GM13976 (cell line): Measurements from ENCODE around the gene IFFO2.
A peak's percentile ranks its signal among the peaks of the same experiment; 100 is the strongest.

Experiments used
- DNase-seq: peaks from one replicate; pipeline ENCODE4 v3.0.0; 2012; ENCODE audit warnings: low spot score
- CTCF ChIP-seq: IDR thresholded peaks from 2 replicates; pipeline ENCODE4 v1.5.1; 2012; ENCODE audit warnings: borderline replicate concordance, mild to moderate bottlenecking; ENCODE audit not compliant: insufficient read depth; ENCODE audit errors: extremely low read depth, missing control alignments, control extremely low read depth
- in situ Hi-C: fragments of 300-500 bp; cut with MboI; formaldehyde crosslinking; loops from one replicate; pipeline ENCODE4 v1.12.0; 2022; ENCODE audit warnings: low sequenced_read_pairs, mixed read lengths, inconsistent platforms; ENCODE audit not compliant: unreplicated experiment

Gene IFFO2

DNA sequence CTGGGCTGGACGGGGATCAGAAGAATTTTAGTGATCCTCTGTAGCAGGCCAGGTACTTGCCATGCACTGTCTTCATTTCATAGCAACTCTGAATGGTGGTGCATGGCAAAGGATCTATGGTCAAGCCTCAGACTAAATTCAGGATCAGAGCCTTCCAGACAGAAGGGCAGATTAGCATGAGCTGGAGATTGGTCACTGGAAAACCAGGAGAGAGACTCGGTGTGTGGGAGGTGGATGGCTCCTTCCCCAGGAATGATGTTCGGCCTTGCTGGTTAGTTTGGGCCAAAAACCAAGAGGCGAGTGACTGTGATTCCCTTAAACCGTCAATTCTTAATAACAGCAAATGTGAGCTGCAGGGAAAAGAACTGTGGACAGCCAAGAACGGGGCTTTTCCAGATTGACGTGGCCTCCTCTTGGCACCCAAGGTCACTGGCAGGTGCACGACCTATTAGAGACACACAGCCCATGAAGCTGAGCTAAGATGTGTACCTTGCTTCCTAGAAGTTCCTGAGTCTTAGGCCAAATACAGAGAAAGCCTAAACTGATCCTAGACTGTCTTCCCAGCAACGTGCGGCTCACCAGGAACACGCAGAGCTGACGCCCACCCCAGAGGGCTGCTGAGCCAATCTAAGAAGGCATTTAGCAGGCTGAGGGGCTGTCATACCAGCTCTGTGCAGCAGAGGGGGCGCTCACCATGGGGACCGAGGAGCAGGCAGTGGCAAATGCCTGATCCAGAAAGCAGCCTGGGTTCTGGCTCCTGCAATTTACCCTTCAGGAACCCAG is 72.6 kb downstream of the IFFO2 start:
- DNase-seq = peak; percentile 82
- in situ Hi-C loops = no loop called here
- peak; percentile 87 for TF ChIP-seq CTCF

DNA sequence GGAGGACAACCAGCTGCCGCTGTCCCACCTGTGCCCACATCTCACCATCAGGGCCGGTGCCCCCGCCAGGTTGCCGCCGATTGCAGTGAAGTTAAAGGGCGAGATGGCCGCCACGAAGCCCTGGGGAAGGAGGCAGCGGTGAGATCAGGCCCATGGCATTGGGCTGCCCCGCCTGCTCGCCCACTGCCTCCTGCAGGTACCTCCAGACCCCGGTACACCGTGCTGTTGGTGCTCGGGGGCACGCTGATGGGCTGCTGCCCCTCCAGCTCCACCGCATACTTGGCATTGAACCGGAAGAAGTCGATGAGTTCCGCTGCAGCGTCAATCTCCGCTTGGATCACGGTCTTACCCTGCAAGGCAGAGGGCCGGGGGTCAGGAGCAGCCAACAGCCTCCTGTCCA is 73.4 kb downstream of the IFFO2 start:
- no peak for TF ChIP-seq CTCF
- in situ Hi-C loops = no loop called here
- DNase-seq = no peak

- TF ChIP-seq CTCF = no peak
- no peak for DNase-seq
- in situ Hi-C loops = no loop called here
These were observed 74.0 kb downstream of the IFFO2 start for GRCh38 chr1:18882486-18882885.

- in situ Hi-C loops = no loop called here
- DNase-seq = no peak
- no peak for TF ChIP-seq CTCF
These were observed 74.6 kb downstream of the IFFO2 start for GRCh38 chr1:18881642-18882431.

- in situ Hi-C loops = no loop called here
- no peak for DNase-seq
- TF ChIP-seq CTCF = no peak
These were observed 75.3 kb downstream of the IFFO2 start for GRCh38 chr1:18881164-18881563.

DNA sequence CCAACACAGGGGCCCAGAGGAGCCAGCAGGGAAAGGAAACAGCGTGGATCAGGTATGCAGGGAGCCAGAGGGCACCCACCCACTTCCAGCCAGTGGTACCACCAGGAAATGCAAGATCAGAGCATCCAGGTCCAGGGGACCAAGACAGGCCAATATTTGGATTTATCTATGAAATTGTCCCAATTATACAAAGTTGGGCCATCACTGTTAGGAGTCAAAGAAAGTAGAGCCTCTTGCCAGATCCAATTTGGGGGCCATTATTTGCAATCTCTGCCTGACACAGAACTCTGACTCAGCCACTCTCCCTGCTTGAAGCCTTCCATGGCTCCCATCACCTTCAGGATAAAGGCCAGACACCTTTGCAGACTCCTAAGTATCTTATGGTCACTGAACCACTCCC is 75.9 kb downstream of the IFFO2 start:
- in situ Hi-C loops = no loop called here
- no peak for TF ChIP-seq CTCF
- no peak for DNase-seq
